ENCODE results near the gene MEF2C.

GRCh38 chr5:88892669-88893068 lies 9.7 kb upstream of the MEF2C start:
- no peak for TF ChIP-seq CTCF (IDR thresholded peaks at IDR 0.05)
- TF ChIP-seq POLR2A (IDR thresholded peaks at IDR 0.05): no peak
